Panc1 (cell line): ENCODE data around the gene MYL9. TPM values are rescaled to one million over a fixed set of nuclear protein-coding genes. Genes with fewer than 3 reads are reported as not detected.
"Not testable (repeated sequence)": the region's sequence is repeated elsewhere in the genome, so short reads cannot be mapped to it uniquely, and the experiment has no call there.

Experiments
- ATAC-seq: fragments of 200-7000 bp; cut with Tn5 transposase; 2 replicates; pipeline ENCODE4 v1.9.1; 2020; ENCODE audit warnings: mild to moderate bottlenecking, moderate library complexity
- BruUV-seq: library from RNA; stranded (reverse); fragments of 400-500 nt; replicated peaks from 2 replicates; lab custom pipeline; 2021; lab: Mats Ljungman, UMichigan
- CTCF ChIA-PET: fragments of 300-600 bp; sonication (Branson Sonifier 250); formaldehyde crosslinking; loops from one replicate; lab custom pipeline; 2022; ENCODE audit warnings: antibody characterized with exemption; lab: Charles Lee
- POLR2A ChIA-PET: fragments of 300-600 bp; sonication (Branson Sonifier 250); formaldehyde crosslinking; loops from one replicate; lab custom pipeline; 2022; ENCODE audit warnings: antibody characterized with exemption; lab: Charles Lee
- DNase-seq: peaks from one replicate; pipeline ENCODE4 v3.0.0-alpha.2; 2010; ENCODE audit warnings: low read depth, low spot score
- H3K27ac ChIP-seq: 2 replicates; pipeline ENCODE4 v1.5.1; 2011; ENCODE audit warnings: mild to moderate bottlenecking, low read length, inconsistent platforms
- H3K27me3 ChIP-seq: fragments of 200-500 bp; sonication (Bioruptor generic); 2 replicates; pipeline ENCODE4 v1.6.0; 2014; ENCODE audit warnings: low read length, inconsistent platforms; ENCODE audit not compliant: control insufficient read depth, insufficient read depth
- H3K36me3 ChIP-seq: fragments of 200-500 bp; sonication (Bioruptor generic); 2 replicates; pipeline ENCODE4 v1.5.1; 2014; ENCODE audit warnings: inconsistent platforms, mild to moderate bottlenecking, low read length, moderate library complexity; ENCODE audit not compliant: control insufficient read depth, insufficient read depth
- H3K4me1 ChIP-seq: 2 replicates; pipeline ENCODE4 v1.5.1; 2011; ENCODE audit warnings: inconsistent platforms, mild to moderate bottlenecking, low read length, moderate library complexity; ENCODE audit not compliant: control insufficient read depth, insufficient read depth
- H3K4me3 ChIP-seq, 2 experiments: 2 replicates each; pipeline ENCODE4 v1.5.1; 2011 to 2012; ENCODE audit warnings: low read depth in 2 of 2, low read length in 2 of 2, mild to moderate bottlenecking in 2 of 2, inconsistent platforms in 1 of 2, moderate library complexity in 1 of 2
- H3K9me3 ChIP-seq: fragments of 200-500 bp; sonication (Bioruptor generic); 2 replicates; pipeline ENCODE4 v1.5.1; 2014; ENCODE audit warnings: low read depth, mild to moderate bottlenecking, inconsistent platforms, low read length, moderate library complexity; ENCODE audit not compliant: control insufficient read depth, insufficient read depth
- CTCF ChIP-seq: fragments of 450-650 bp; IDR thresholded peaks from 2 replicates; pipeline ENCODE4 v1.5.1; 2017; ENCODE audit warnings: mild to moderate bottlenecking
- POLR2AphosphoS5 ChIP-seq: IDR thresholded peaks from 2 replicates; pipeline ENCODE4 v1.6.1; 2012; ENCODE audit warnings: mild to moderate bottlenecking, low read depth, low read length, moderate library complexity
- REST ChIP-seq, 2 experiments: IDR thresholded peaks; 2 replicates each; pipeline ENCODE4 v1.6.1; 2011 to 2012; ENCODE audit warnings: low read depth in 2 of 2, control low read depth in 1 of 2, low read length in 1 of 2, mild to moderate bottlenecking in 1 of 2, moderate library complexity in 1 of 2; ENCODE audit not compliant: insufficient read depth in 1 of 2
- SIN3A ChIP-seq: IDR thresholded peaks from 2 replicates; pipeline ENCODE4 v1.6.1; 2012; ENCODE audit warnings: low read depth, mild to moderate bottlenecking, low read length, moderate library complexity, borderline replicate concordance; ENCODE audit not compliant: insufficient read depth
- TCF7L2 ChIP-seq: IDR thresholded peaks from 2 replicates; pipeline ENCODE4 v1.6.1; 2011; ENCODE audit warnings: mild to moderate bottlenecking, low read depth, low read length, inconsistent platforms
- in situ Hi-C: cut with HindIII; loops from 2 replicates; pipeline ENCODE4 v1.10.0; 2016; ENCODE audit warnings: low sequenced_read_pairs, low pct_unique_long_range_greater_than_20kb
- intact Hi-C: fragments of 100-400 bp; cut with micrococcal nuclease; formaldehyde crosslinking; loops from one replicate; pipeline ENCODE4 v1.10.0; 2022; ENCODE audit not compliant: unreplicated experiment
- total RNA-seq: library from RNA; stranded (reverse); gene quantifications from one replicate; pipeline ENCODE4 v1.2.1, GENCODE V29; 2021; ENCODE audit not compliant: unreplicated experiment

The MYL9 gene
- total RNA-seq, 1 experiment from 2014 or later = 107 TPM

GRCh38 chr20:36521526-36521925 is 19.8 kb upstream of the MYL9 start:
- no TSS peak for BruUV-seq
- POLR2A ChIA-PET = interaction anchor here (0.7 kb wide), 1 partner anchor 267 kb away, joined by 4 read pairs; no protein-coding TSS in a partner anchor
- intact Hi-C loops (no loop called here), in situ Hi-C loops (no loop called here)
- Histone ChIP-seq H3K9me3 (no peaks in the 10 kb centered on the region), H3K4me3 (no peak overlapping the region), H3K27me3 (no peaks in the 10 kb centered on the region), H3K27ac (no peak overlapping the region), H3K36me3 (0 out of 2 replicates have a peak, but pooled peaks cover 2% of the 10 kb centered on the region), H3K4me1 (no peaks in the 10 kb centered on the region)
- no peak for ATAC-seq
- TF ChIP-seq POLR2AphosphoS5 (no peak), REST (IDR thresholded peaks at IDR 0.05; ENCODE audit: insufficient read depth in 1 of 2, low read depth in 2 of 2, low read length in 1 of 2) (no peak), SIN3A (no peak), CTCF (no peak)
- CTCF ChIA-PET = no interaction called here
- no peak for DNase-seq

- not testable (repeated sequence) for H3K36me3 ChIP-seq
These were observed 18.9 kb upstream of the MYL9 start for GRCh38 chr20:36522412-36522811.

GRCh38 chr20:36523341-36523740 is 18.0 kb upstream of the MYL9 start:
- CTCF ChIA-PET = no interaction called here
- Histone ChIP-seq H3K9me3 (no peaks in the 10 kb centered on the region), H3K27ac (no peak overlapping the region), H3K36me3 (peaks cover 2% of the 10 kb centered on the region; the same call in 1 of the 2 replicates), H3K4me1 (no peaks in the 10 kb centered on the region), H3K4me3 (no peak overlapping the region), H3K27me3 (no peaks in the 10 kb centered on the region)
- POLR2A ChIA-PET = no interaction called here
- intact Hi-C loops = no loop called here
- in situ Hi-C loops = no loop called here
- TF ChIP-seq TCF7L2 (no peak), POLR2AphosphoS5 (no peak), REST (IDR thresholded peaks at IDR 0.05; ENCODE audit: insufficient read depth in 1 of 2, low read depth in 2 of 2, low read length in 1 of 2) (no peak), CTCF (no peak), SIN3A (no peak)
- BruUV-seq = no TSS peak
- no peak for DNase-seq
- ATAC-seq = no peak

More at GRCh38 chr20:36522412-36522811, 18.9 kb upstream of the MYL9 start:
- ATAC-seq, DNase-seq, CTCF ChIA-PET, H3K4me3 ChIP-seq, H3K9me3 ChIP-seq, H3K27ac ChIP-seq, POLR2A ChIA-PET, H3K27me3 ChIP-seq, H3K4me1 ChIP-seq, in situ Hi-C loops, BruUV-seq, intact Hi-C loops: not testable (repeated sequence)
